BLaER1 treated with 17β-estradiol and CSF1 and Interleukin-3, amounts not matched to agents 10 nM and 100 nM (cell line): ENCODE data around the gene RNF152.

Experiments
- H3K27ac ChIP-seq, 11 experiments: shearing (Covaris generic); formaldehyde crosslinking; 2 replicates each; pipeline ENCODE4 v1.8.1; 2022
- H3K27me3 ChIP-seq, 11 experiments: shearing (Covaris generic); formaldehyde crosslinking; 2 replicates each; pipeline ENCODE4 v1.8.1; 2022
- H3K36me3 ChIP-seq, 11 experiments: shearing (Covaris generic); formaldehyde crosslinking; 2 replicates each; pipeline ENCODE4 v1.8.1; 2022
- H3K4me1 ChIP-seq, 10 experiments: shearing (Covaris generic); formaldehyde crosslinking; 2 replicates each; pipeline ENCODE4 v1.8.1; 2022
- H3K4me2 ChIP-seq, 11 experiments: shearing (Covaris generic); formaldehyde crosslinking; 2 replicates each; pipeline ENCODE4 v1.8.1; 2022
- H3K4me3 ChIP-seq, 10 experiments: shearing (Covaris generic); formaldehyde crosslinking; 2 replicates each; pipeline ENCODE4 v1.8.1; 2022
- H3K9ac ChIP-seq, 11 experiments: shearing (Covaris generic); formaldehyde crosslinking; 2 replicates each; pipeline ENCODE4 v1.8.1; 2022
- H3K9me3 ChIP-seq, 11 experiments: shearing (Covaris generic); formaldehyde crosslinking; replicated peaks in 1 of 11; 2 replicates each; pipeline ENCODE4 v1.8.1; 2022
- H4K20me1 ChIP-seq, 11 experiments: shearing (Covaris generic); formaldehyde crosslinking; 2 replicates each; pipeline ENCODE4 v1.8.1; 2022
- Cebpa-rat ChIP-seq, 11 experiments: shearing (Covaris generic); IDR thresholded peaks; 2 replicates each; pipeline ENCODE4 v1.8.1; 2022

RNF152 gene

DNA sequence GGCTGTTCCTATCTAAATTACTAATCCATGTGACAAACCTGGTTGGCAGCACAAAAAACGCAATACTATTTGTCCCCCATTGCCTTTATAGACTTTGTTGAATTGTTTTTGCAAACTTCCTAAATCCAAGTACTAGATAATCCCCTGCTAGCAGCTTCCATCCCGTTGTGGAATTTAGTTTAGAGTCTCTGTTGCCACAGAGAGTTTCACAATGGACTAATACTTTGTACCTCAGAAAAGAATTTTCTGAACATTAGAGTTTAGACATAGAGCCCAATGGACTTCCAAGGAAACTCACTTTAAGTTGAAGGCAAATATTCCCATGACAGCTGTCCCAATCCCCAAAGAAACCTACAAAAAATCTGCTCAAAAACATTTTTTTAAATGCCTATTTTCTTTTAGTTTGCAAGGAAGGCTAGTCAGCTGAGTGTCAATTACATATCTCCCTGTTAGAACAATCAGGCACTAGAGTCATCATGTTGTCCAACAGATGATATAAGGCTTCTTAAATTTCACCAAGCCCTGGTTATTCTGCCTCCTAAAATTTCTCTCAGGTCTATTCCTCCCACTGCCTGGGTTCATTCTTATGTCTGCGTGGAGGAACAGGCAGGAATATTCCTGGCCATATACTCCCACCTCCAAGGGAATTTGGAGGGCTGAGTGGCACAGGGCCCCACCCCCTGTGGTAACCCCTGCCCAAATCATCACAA lies 27.2 kb downstream of the RNF152 start:
- Histone ChIP-seq H3K9ac (no peak overlapping the region), H3K4me1 (peaks cover 0 to 21% (median 12%) of the 10 kb centered on the region in 10 experiments; a peak in 15 of 20 replicates), H3K4me2 (no peak overlapping the region), H3K27me3 (peaks cover 0 to 27% (median 0%) of the 10 kb centered on the region in 11 experiments; a peak in 1 of 22 replicates), H3K27ac (no peak overlapping the region), H3K9me3 (peaks cover 0 to 14% (median 0%) of the 10 kb centered on the region in 11 experiments; a peak in 3 of 22 replicates), H3K36me3 (no peaks in the 10 kb centered on the region), H4K20me1 (no peaks in the 10 kb centered on the region), H3K4me3 (no peak overlapping the region)
- TF ChIP-seq Cebpa-rat (IDR thresholded peaks at IDR 0.05), result no peak

DNA sequence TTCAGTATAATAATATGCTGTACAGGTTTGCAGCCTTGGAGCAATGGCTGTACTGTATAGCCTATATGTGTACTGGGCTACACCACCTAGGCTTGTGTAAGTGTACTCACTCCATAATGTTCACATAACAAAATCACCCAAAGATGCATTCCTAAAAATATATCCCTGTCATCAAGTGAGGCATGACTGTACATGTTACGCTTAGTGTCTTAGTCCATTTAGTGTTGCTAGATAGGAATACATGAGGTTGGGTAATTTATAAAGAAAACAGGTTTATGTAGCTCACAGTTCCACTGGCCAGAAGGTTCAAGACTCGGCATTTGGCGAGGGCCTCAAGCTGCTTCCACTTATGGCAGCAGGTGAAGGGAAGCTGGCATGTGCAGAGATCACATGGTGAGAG lies 31.4 kb downstream of the RNF152 start:
- no peaks in the 10 kb centered on the region for H3K36me3 ChIP-seq
- TF ChIP-seq Cebpa-rat (IDR thresholded peaks at IDR 0.05), result no peak
- H3K4me2 ChIP-seq, result no peak overlapping the region
- no peak overlapping the region for H3K27ac ChIP-seq
- H4K20me1 ChIP-seq, result no peaks in the 10 kb centered on the region; a peak in 1 of 22 replicates
- no peak overlapping the region for H3K4me3 ChIP-seq
- H3K9ac ChIP-seq, result no peak overlapping the region
- peaks cover 0 to 14% (median 2%) of the 10 kb centered on the region in 10 experiments; a peak in 7 of 20 replicates for H3K4me1 ChIP-seq
- H3K9me3 ChIP-seq, result peaks cover 0 to 21% (median 0%) of the 10 kb centered on the region in 11 experiments; a peak in 4 of 22 replicates
- H3K27me3 ChIP-seq, result peaks cover 0 to 46% (median 0%) of the 10 kb centered on the region in 11 experiments; a peak in 5 of 22 replicates

DNA sequence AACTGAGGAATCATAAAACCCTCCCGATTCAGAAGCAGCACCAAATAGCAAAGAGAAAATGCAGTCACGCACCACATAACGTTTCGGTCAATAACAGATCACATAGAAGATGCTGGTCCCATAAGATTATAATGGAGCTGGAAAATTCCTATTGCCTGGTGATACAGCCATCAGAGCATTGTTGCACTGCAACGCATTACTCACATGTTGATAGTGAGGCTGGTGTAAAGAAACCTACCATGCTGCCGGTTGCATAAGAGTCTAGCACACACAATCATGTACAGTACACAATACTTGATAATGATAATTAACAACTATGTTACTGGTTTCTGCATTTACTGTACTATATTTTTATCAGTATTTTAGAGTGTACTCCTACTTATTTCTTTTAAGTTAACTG lies 32.5 kb downstream of the RNF152 start:
- Histone ChIP-seq H3K36me3 (no peaks in the 10 kb centered on the region), H3K4me2 (no peak overlapping the region), H3K27ac (no peak overlapping the region), H3K27me3 (peaks cover 0 to 57% (median 0%) of the 10 kb centered on the region in 11 experiments; a peak in 5 of 22 replicates), H4K20me1 (no peaks in the 10 kb centered on the region; a peak in 1 of 22 replicates), H3K4me1 (peaks cover 0 to 14% (median 2%) of the 10 kb centered on the region in 10 experiments; a peak in 7 of 20 replicates), H3K9me3 (peaks cover 0 to 21% (median 0%) of the 10 kb centered on the region in 11 experiments; a peak in 4 of 22 replicates), H3K4me3 (no peak overlapping the region), H3K9ac (no peak overlapping the region)
- no peak for TF ChIP-seq Cebpa-rat (IDR thresholded peaks at IDR 0.05)

DNA sequence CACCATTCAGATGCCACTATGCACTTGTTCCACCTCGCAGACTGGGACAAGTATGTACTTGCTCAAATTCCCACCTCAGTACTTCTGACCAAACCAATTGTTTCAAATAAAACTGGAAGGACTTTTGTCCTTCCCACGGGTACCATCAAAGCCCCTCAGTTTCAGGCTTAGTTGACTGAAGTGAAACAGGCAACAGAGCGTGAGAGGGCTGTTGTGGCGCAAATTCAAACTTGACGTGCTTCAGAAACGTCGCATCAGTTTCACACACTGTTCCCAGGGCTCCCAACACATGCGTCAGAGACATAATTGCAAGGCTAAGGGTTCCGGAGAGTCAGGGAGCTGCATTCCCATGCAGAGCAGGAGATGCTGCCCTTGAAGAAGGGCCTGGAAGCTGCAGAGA lies 33.7 kb downstream of the RNF152 start:
- no peak overlapping the region for H3K27ac ChIP-seq
- H3K9me3 ChIP-seq, result peaks cover 0 to 21% (median 0%) of the 10 kb centered on the region in 11 experiments; a peak in 4 of 22 replicates
- peaks cover 0 to 60% (median 0%) of the 10 kb centered on the region in 11 experiments; a peak in 5 of 22 replicates for H3K27me3 ChIP-seq
- H3K9ac ChIP-seq, result no peak overlapping the region
- peak overlapping the region in 4 of 11 experiments; percentile 21 to 30 (median 26); a peak in 6 of 22 replicates for H3K4me2 ChIP-seq
- no peaks in the 10 kb centered on the region; a peak in 2 of 22 replicates for H4K20me1 ChIP-seq
- H3K4me3 ChIP-seq, result no peak overlapping the region
- H3K4me1 ChIP-seq, result peaks cover 0 to 10% (median 2%) of the 10 kb centered on the region in 10 experiments; a peak in 7 of 20 replicates
- H3K36me3 ChIP-seq, result no peaks in the 10 kb centered on the region
- no peak for TF ChIP-seq Cebpa-rat (IDR thresholded peaks at IDR 0.05)

GRCh38 chr18:61856678-61857077 lies 36.1 kb downstream of the RNF152 start:
- Histone ChIP-seq H3K27me3 (peaks cover 0 to 84% (median 0%) of the 10 kb centered on the region in 11 experiments; a peak in 5 of 22 replicates), H3K4me3 (no peak overlapping the region), H3K36me3 (no peaks in the 10 kb centered on the region), H3K4me2 (no peak overlapping the region), H3K9ac (no peak overlapping the region), H3K27ac (no peak overlapping the region), H3K9me3 (peaks cover 0 to 10% (median 0%) of the 10 kb centered on the region in 11 experiments; a peak in 3 of 22 replicates), H4K20me1 (no peaks in the 10 kb centered on the region; a peak in 2 of 22 replicates), H3K4me1 (peaks cover 0 to 10% (median 2%) of the 10 kb centered on the region in 10 experiments; a peak in 7 of 20 replicates)
- no peak for TF ChIP-seq Cebpa-rat (IDR thresholded peaks at IDR 0.05)

- no peak overlapping the region for H3K4me2 ChIP-seq
- no peak for TF ChIP-seq Cebpa-rat (IDR thresholded peaks at IDR 0.05)
- no peaks in the 10 kb centered on the region for H3K36me3 ChIP-seq
- H3K9me3 ChIP-seq, result peaks cover 0 to 9% (median 0%) of the 10 kb centered on the region in 11 experiments; a peak in 3 of 22 replicates
- no peaks in the 10 kb centered on the region; a peak in 2 of 22 replicates for H4K20me1 ChIP-seq
- peaks cover 0 to 91% (median 0%) of the 10 kb centered on the region in 11 experiments; a peak in 5 of 22 replicates for H3K27me3 ChIP-seq
- H3K4me3 ChIP-seq, result no peak overlapping the region
- H3K4me1 ChIP-seq, result peaks cover 0 to 10% (median 2%) of the 10 kb centered on the region in 10 experiments; a peak in 7 of 20 replicates
- no peak overlapping the region for H3K9ac ChIP-seq
- H3K27ac ChIP-seq, result no peak overlapping the region
Measured at GRCh38 chr18:61855449-61856378, 37.1 kb downstream of the RNF152 start.

GRCh38 chr18:61854578-61855448 lies 38.0 kb downstream of the RNF152 start:
- Histone ChIP-seq H3K4me3 (no peak overlapping the region), H3K9me3 (peaks cover 0 to 5% (median 0%) of the 10 kb centered on the region in 11 experiments; a peak in 3 of 22 replicates), H3K27ac (no peak overlapping the region), H3K27me3 (peaks cover 0 to 94% (median 0%) of the 10 kb centered on the region in 11 experiments; a peak in 5 of 22 replicates), H3K9ac (no peak overlapping the region), H3K36me3 (no peaks in the 10 kb centered on the region), H3K4me1 (peaks cover 0 to 10% (median 2%) of the 10 kb centered on the region in 10 experiments; a peak in 7 of 20 replicates), H4K20me1 (no peaks in the 10 kb centered on the region; a peak in 2 of 22 replicates), H3K4me2 (no peak overlapping the region)
- TF ChIP-seq Cebpa-rat (IDR thresholded peaks at IDR 0.05), result no peak

DNA sequence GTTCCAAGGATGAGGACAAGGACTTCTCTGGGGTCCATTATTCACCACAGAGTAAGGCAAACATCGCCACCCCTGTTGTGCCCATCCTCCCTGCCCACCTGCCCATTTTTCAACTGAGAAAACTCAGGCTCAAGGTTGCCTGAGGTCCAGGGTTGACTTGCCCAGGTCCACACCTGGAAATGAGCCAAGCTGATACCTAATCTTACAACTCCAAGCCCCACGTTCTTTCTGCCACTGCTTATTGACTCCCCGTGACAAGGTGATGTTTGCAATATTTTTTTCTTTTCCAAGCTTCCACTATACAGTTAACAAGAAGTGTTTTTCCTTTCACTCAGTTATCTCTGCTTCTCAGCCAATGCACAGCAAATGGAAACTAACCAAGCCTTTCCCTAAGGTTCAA lies 39.0 kb downstream of the RNF152 start:
- Histone ChIP-seq H3K9ac (no peak overlapping the region), H3K36me3 (no peaks in the 10 kb centered on the region), H3K4me3 (no peak overlapping the region), H4K20me1 (no peaks in the 10 kb centered on the region; a peak in 2 of 22 replicates), H3K27me3 (peaks cover 0 to 94% (median 0%) of the 10 kb centered on the region in 11 experiments; a peak in 5 of 22 replicates), H3K27ac (no peak overlapping the region), H3K9me3 (no peaks in the 10 kb centered on the region), H3K4me1 (peaks cover 0 to 5% (median 0%) of the 10 kb centered on the region in 10 experiments; a peak in 4 of 20 replicates), H3K4me2 (no peak overlapping the region)
- no peak for TF ChIP-seq Cebpa-rat (IDR thresholded peaks at IDR 0.05)
